IMR-90 (cell line): ENCODE data around the gene DBNDD1. TPM values are rescaled to one million over a fixed set of nuclear protein-coding genes. Genes with fewer than 3 reads are reported as not detected.

ENCODE experiments used
- ATAC-seq: fragments of 200-7000 bp; cut with Tn5 transposase; 2 replicates; pipeline ENCODE4 v1.9.1; 2020; ENCODE audit warnings: low read depth, mild to moderate bottlenecking, moderate library complexity
- BruUV-seq: library from RNA; stranded (reverse); fragments of 400-500 nt; replicated peaks from 2 replicates; lab custom pipeline; 2021; lab: Mats Ljungman, UMichigan
- CTCF ChIA-PET: fragments of 300-600 bp; formaldehyde crosslinking; extraction: SDS; loops from one replicate; lab custom pipeline; 2021; ENCODE audit warnings: antibody characterized with exemption; lab: Yijun Ruan, JAX
- POLR2A ChIA-PET: fragments of 300-600 bp; sonication (Branson Sonifier 250); formaldehyde crosslinking; loops from one replicate; lab custom pipeline; 2022; ENCODE audit warnings: antibody characterized with exemption; ENCODE audit not compliant: unreplicated experiment; lab: Charles Lee
- DNase-seq: peaks from one replicate; pipeline ENCODE4 v3.0.0; 2013
- H2AFZ ChIP-seq: replicated peaks from 2 replicates; pipeline ENCODE3; 2013; ENCODE audit warnings: low read length, mild to moderate bottlenecking; ENCODE audit not compliant: poor library complexity
- H2AK5ac ChIP-seq: 2 replicates; pipeline ENCODE4 v1.6.1; 2013; ENCODE audit warnings: low read depth, low read length, inconsistent platforms
- H2AK9ac ChIP-seq: replicated peaks from 2 replicates; pipeline ENCODE3; 2013; ENCODE audit warnings: mild to moderate bottlenecking, low read depth, low read length, moderate library complexity; ENCODE audit not compliant: poor library complexity
- H2BK120ac ChIP-seq: 2 replicates; pipeline ENCODE4 v1.6.1; 2013; ENCODE audit warnings: low read depth, low read length, inconsistent platforms
- H2BK15ac ChIP-seq: 3 replicates; pipeline ENCODE4 v1.6.1; 2013; ENCODE audit warnings: low read depth, low read length, inconsistent platforms
- H2BK20ac ChIP-seq: 2 replicates; pipeline ENCODE4 v1.6.1; 2013; ENCODE audit warnings: low read depth, mild to moderate bottlenecking, inconsistent platforms, low read length, moderate library complexity
- H2BK5ac ChIP-seq: 2 replicates; pipeline ENCODE4 v1.6.1; 2013; ENCODE audit warnings: mild to moderate bottlenecking, low read depth, low read length, inconsistent platforms; ENCODE audit not compliant: poor library complexity, severe bottlenecking
- H3K14ac ChIP-seq: replicated peaks from 2 replicates; pipeline ENCODE4 v1.6.1; 2013; ENCODE audit warnings: low read depth, low read length, inconsistent platforms
- H3K18ac ChIP-seq: 2 replicates; pipeline ENCODE4 v1.6.1; 2013; ENCODE audit warnings: low read depth, low read length, control low read depth
- H3K23ac ChIP-seq: 2 replicates; pipeline ENCODE4 v1.6.1; 2013; ENCODE audit warnings: low read depth, low read length, inconsistent platforms
- H3K27ac ChIP-seq: 2 replicates; pipeline ENCODE4 v1.5.1; 2013; ENCODE audit warnings: mild to moderate bottlenecking, control low read depth, low read length; ENCODE audit not compliant: insufficient read depth
- H3K27me3 ChIP-seq: 2 replicates; pipeline ENCODE4 v1.6.1; 2013; ENCODE audit warnings: low read length; ENCODE audit not compliant: control insufficient read depth, insufficient read depth
- H3K36me3 ChIP-seq: 2 replicates; pipeline ENCODE4 v1.6.1; 2013; ENCODE audit warnings: low read length, mixed read lengths; ENCODE audit not compliant: control insufficient read depth, insufficient read depth
- H3K4ac ChIP-seq: 2 replicates; pipeline ENCODE4 v1.6.1; 2013; ENCODE audit warnings: low read depth, low read length, inconsistent platforms
- H3K4me1 ChIP-seq: 2 replicates; pipeline ENCODE4 v1.6.1; 2013; ENCODE audit warnings: low read length, mixed read lengths; ENCODE audit not compliant: control insufficient read depth, insufficient read depth
- H3K4me2 ChIP-seq: 2 replicates; pipeline ENCODE4 v1.6.1; 2013; ENCODE audit warnings: low read depth, mild to moderate bottlenecking, control low read depth, low read length, moderate library complexity
- H3K4me3 ChIP-seq: 2 replicates; pipeline ENCODE4 v1.5.1; 2013; ENCODE audit warnings: low read depth, mild to moderate bottlenecking, control low read depth, low read length, moderate library complexity; ENCODE audit not compliant: insufficient read depth
- H3K56ac ChIP-seq: 2 replicates; pipeline ENCODE4 v1.6.1; 2013; ENCODE audit warnings: low read length, inconsistent platforms; ENCODE audit not compliant: insufficient read depth; ENCODE audit errors: extremely low read depth
- H3K79me1 ChIP-seq, 2 experiments: 2 replicates each; pipeline ENCODE4 v1.6.1; 2013; ENCODE audit warnings: low read length in 2 of 2, inconsistent platforms in 1 of 2, low read depth in 1 of 2
- H3K9ac ChIP-seq: 2 replicates; pipeline ENCODE4 v1.6.1; 2013; ENCODE audit warnings: low read depth, low read length, control low read depth
- H3K9me1 ChIP-seq: 2 replicates; pipeline ENCODE4 v1.6.1; 2013; ENCODE audit warnings: low read length, inconsistent platforms; ENCODE audit not compliant: insufficient read depth
- H3K9me3 ChIP-seq: 2 replicates; pipeline ENCODE4 v1.6.1; 2013; ENCODE audit warnings: low read length; ENCODE audit not compliant: control insufficient read depth, insufficient read depth
- H4K20me1 ChIP-seq: 2 replicates; pipeline ENCODE4 v1.6.1; 2013; ENCODE audit warnings: low read length, inconsistent platforms; ENCODE audit not compliant: insufficient read depth
- H4K5ac ChIP-seq: 2 replicates; pipeline ENCODE4 v1.6.1; 2013; ENCODE audit warnings: mild to moderate bottlenecking, low read depth, low read length, control low read depth
- H4K8ac ChIP-seq, 2 experiments: 2 replicates each; pipeline ENCODE4 v1.6.1; 2013; ENCODE audit warnings: low read depth in 2 of 2, low read length in 2 of 2, control low read depth in 1 of 2, inconsistent platforms in 1 of 2
- H4K91ac ChIP-seq: 2 replicates; pipeline ENCODE4 v1.6.1; 2013; ENCODE audit warnings: low read depth, low read length, inconsistent platforms; ENCODE audit not compliant: insufficient read depth
- BHLHE40 ChIP-seq: fragments of 150-350 bp; IDR thresholded peaks from 2 replicates; pipeline ENCODE4 v1.6.1; 2016; ENCODE audit warnings: mild to moderate bottlenecking, low read depth, low read length
- CEBPB ChIP-seq: IDR thresholded peaks from 2 replicates; pipeline ENCODE4 v1.6.1; 2012; ENCODE audit warnings: low read depth, low read length, improper control_type of control experiment
- CHD1 ChIP-seq: IDR thresholded peaks from 2 replicates; pipeline ENCODE4 v1.6.1; 2012; ENCODE audit warnings: low read depth, low read length, improper control_type of control experiment
- FOS ChIP-seq: fragments of 150-350 bp; IDR thresholded peaks from 2 replicates; pipeline ENCODE4 v1.6.1; 2016; ENCODE audit warnings: low read depth, low read length
- MAFK ChIP-seq: IDR thresholded peaks from 2 replicates; pipeline ENCODE4 v1.6.1; 2012; ENCODE audit warnings: low read depth, low read length, improper control_type of control experiment
- MAZ ChIP-seq: IDR thresholded peaks from 2 replicates; pipeline ENCODE4 v1.6.1; 2012; ENCODE audit warnings: low read depth, mild to moderate bottlenecking, low read length, improper control_type of control experiment, moderate library complexity, borderline replicate concordance
- MXI1 ChIP-seq: IDR thresholded peaks from 2 replicates; pipeline ENCODE4 v1.6.1; 2012; ENCODE audit warnings: low read depth, mild to moderate bottlenecking, low read length, moderate library complexity, borderline replicate concordance
- NFE2L2 ChIP-seq: fragments of 150-350 bp; IDR thresholded peaks from 2 replicates; pipeline ENCODE4 v1.6.1; 2016; ENCODE audit warnings: low read depth, mild to moderate bottlenecking, low read length
- POLR2A ChIP-seq: IDR thresholded peaks from 2 replicates; pipeline ENCODE4 v1.6.1; 2012; ENCODE audit warnings: mild to moderate bottlenecking, low read depth, low read length
- RAD21 ChIP-seq: IDR thresholded peaks from 2 replicates; pipeline ENCODE4 v1.6.1; 2012; ENCODE audit warnings: low read length, improper control_type of control experiment
- RCOR1 ChIP-seq: IDR thresholded peaks from 2 replicates; pipeline ENCODE4 v1.6.1; 2012; ENCODE audit warnings: mild to moderate bottlenecking, low read length, improper control_type of control experiment; ENCODE audit not compliant: insufficient replicate concordance
- RFX5 ChIP-seq: IDR thresholded peaks from 2 replicates; pipeline ENCODE4 v1.8.0; 2012; ENCODE audit warnings: low read depth, mild to moderate bottlenecking, low read length, moderate library complexity
- SMC3 ChIP-seq: fragments of 150-350 bp; IDR thresholded peaks from 2 replicates; pipeline ENCODE4 v1.6.1; 2016; ENCODE audit warnings: low read depth, mild to moderate bottlenecking, antibody characterized with exemption, low read length, moderate library complexity
- WGBS, 2 experiments: methylation state at CpG; one replicate each; pipeline versions ENCODE4 v1.1.5 to v1.1.7; 2013; ENCODE audit warnings: missing lambda C conversion rate in 2 of 2; ENCODE audit not compliant: insufficient read length in 1 of 2; ENCODE audit errors: extremely low coverage in 2 of 2; 5-methylcytosine and 5-hydroxymethylcytosine counted together
- dilution Hi-C: fragments of 300-500 bp; cut with HindIII; formaldehyde crosslinking; loops from one replicate; pipeline ENCODE4 v1.14.3; 2018; ENCODE audit warnings: low sequenced_read_pairs; ENCODE audit not compliant: unreplicated experiment
- in situ Hi-C: fragments of 300-500 bp; cut with MboI; formaldehyde crosslinking; loops from 3 replicates; pipeline ENCODE4 v1.14.3; 2019; ENCODE audit warnings: low sequenced_read_pairs, inconsistent platforms, mixed read lengths
- intact Hi-C: fragments of 100-400 bp; cut with micrococcal nuclease; formaldehyde crosslinking; loops from 2 replicates; pipeline ENCODE4 v1.10.0; 2022
- polyA plus RNA-seq, 3 experiments: library from polyadenylated mRNA; depleted of rRNA; stranded (reverse); fragments of >200 nt; gene quantifications; 2 replicates each; pipeline ENCODE4 v1.2.3, GENCODE V29; 2012; ENCODE audit warnings: low replicate concordance in 1 of 3
- total RNA-seq: library from RNA; depleted of rRNA; stranded (reverse); fragments of >200 nt; gene quantifications from 2 replicates; pipeline ENCODE4 v1.2.3, GENCODE V29; 2012
- TF ChIP-seq, protein P1 (sequence below): fragments of 150-350 bp; IDR thresholded peaks from 2 replicates; pipeline ENCODE4 v1.6.1; 2016; ENCODE audit warnings: low read depth, mild to moderate bottlenecking, low read length, moderate library complexity, borderline replicate concordance
- TF ChIP-seq, protein P2 (sequence below): conservative IDR thresholded peaks from 2 replicates; pipeline ENCODE4 v1.5.1; 2012; ENCODE audit warnings: mild to moderate bottlenecking, low read depth, low read length, improper control_type of control experiment
- TF ChIP-seq, protein P3 (sequence below): fragments of 150-350 bp; IDR thresholded peaks from 2 replicates; pipeline ENCODE4 v1.6.1; 2017; ENCODE audit warnings: mild to moderate bottlenecking, antibody characterized with exemption, low read length, low read depth

Gene DBNDD1
- total and polyA plus RNA-seq, 2 of the 4 experiments (the other 2 are of a cell fraction) = 3.4 to 23.0 TPM

DNA sequence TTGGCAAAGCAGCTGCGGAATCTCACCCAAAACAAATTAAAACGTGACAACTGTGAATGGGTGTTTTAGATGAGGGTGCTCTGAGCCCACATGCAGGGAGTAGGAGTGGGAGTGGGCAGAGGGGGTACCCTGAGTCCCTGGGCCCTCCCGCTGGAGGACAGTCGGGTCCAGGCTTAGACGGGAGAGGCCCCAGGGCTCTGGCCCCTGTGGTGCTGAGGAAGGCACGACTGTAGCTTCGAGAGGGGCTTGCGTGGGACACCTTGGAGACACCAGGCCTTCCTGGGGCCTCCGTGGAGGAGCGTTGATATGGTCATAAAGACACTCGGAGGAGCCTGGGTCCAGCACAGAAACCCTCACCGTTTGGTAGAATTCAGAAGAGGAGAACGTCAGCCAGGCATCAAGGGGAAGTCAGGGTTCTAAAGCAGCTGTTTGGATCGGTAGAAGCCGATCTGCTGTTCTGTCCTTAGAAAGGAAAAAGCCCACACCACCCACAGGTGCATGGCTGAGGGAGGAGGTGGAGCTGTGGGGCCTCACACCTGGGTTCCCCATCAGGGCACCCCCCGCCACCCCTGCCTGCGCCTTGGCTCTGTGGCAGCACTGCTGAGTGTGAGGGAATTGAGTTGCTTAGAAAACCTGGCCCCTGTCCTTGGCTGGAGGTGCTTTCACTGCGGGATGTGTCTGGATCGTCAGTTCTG is 18.4 kb downstream of the DBNDD1 start:
- H3K4me2 ChIP-seq = no peak overlapping the region
- no peak overlapping the region for H2AK9ac ChIP-seq
- no peak overlapping the region for H3K23ac ChIP-seq
- no peak overlapping the region for H3K9ac ChIP-seq
- peaks cover 4% of the 10 kb centered on the region for H4K20me1 ChIP-seq
- H2BK20ac ChIP-seq = no peak overlapping the region
- in situ Hi-C loops (no loop called here), dilution Hi-C loops (no loop called here), intact Hi-C loops (no loop called here)
- no peak overlapping the region for H2AK5ac ChIP-seq
- no peak overlapping the region for H2BK5ac ChIP-seq
- H4K8ac ChIP-seq = no peak overlapping the region
- peaks cover 11% of the 10 kb centered on the region; the same call in 1 of the 2 replicates for H3K36me3 ChIP-seq
- ChIA-PET POLR2A (no interaction called here), CTCF (no interaction called here)
- peaks cover 2% of the 10 kb centered on the region for H3K9me3 ChIP-seq
- H3K14ac ChIP-seq = no peak overlapping the region
- H3K4me1 ChIP-seq = no peaks in the 10 kb centered on the region
- H2AFZ ChIP-seq = no peak overlapping the region
- no peak overlapping the region for H3K27ac ChIP-seq
- H3K4me3 ChIP-seq = no peak overlapping the region
- H3K27me3 ChIP-seq = no peaks in the 10 kb centered on the region
- no peak overlapping the region for H3K18ac ChIP-seq
- no peak for DNase-seq
- H2BK15ac ChIP-seq = no peak overlapping the region
- TF ChIP-seq RFX5 = no peak
- no peak for TF ChIP-seq MAFK
- TF ChIP-seq, protein P1, sequence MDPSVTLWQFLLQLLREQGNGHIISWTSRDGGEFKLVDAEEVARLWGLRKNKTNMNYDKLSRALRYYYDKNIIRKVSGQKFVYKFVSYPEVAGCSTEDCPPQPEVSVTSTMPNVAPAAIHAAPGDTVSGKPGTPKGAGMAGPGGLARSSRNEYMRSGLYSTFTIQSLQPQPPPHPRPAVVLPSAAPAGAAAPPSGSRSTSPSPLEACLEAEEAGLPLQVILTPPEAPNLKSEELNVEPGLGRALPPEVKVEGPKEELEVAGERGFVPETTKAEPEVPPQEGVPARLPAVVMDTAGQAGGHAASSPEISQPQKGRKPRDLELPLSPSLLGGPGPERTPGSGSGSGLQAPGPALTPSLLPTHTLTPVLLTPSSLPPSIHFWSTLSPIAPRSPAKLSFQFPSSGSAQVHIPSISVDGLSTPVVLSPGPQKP = no peak
- no peak for TF ChIP-seq RAD21
- TF ChIP-seq BHLHE40 = no peak
- no peak for TF ChIP-seq CHD1
- no peak for TF ChIP-seq NFE2L2
- TF ChIP-seq MAZ = no peak
- no peak for TF ChIP-seq POLR2A
- no peak for TF ChIP-seq SMC3
- no peak for TF ChIP-seq MXI1
- TF ChIP-seq, protein P2, sequence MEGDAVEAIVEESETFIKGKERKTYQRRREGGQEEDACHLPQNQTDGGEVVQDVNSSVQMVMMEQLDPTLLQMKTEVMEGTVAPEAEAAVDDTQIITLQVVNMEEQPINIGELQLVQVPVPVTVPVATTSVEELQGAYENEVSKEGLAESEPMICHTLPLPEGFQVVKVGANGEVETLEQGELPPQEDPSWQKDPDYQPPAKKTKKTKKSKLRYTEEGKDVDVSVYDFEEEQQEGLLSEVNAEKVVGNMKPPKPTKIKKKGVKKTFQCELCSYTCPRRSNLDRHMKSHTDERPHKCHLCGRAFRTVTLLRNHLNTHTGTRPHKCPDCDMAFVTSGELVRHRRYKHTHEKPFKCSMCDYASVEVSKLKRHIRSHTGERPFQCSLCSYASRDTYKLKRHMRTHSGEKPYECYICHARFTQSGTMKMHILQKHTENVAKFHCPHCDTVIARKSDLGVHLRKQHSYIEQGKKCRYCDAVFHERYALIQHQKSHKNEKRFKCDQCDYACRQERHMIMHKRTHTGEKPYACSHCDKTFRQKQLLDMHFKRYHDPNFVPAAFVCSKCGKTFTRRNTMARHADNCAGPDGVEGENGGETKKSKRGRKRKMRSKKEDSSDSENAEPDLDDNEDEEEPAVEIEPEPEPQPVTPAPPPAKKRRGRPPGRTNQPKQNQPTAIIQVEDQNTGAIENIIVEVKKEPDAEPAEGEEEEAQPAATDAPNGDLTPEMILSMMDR = no peak
- TF ChIP-seq CEBPB = no peak
- TF ChIP-seq FOS = no peak
- TF ChIP-seq, protein P3, sequence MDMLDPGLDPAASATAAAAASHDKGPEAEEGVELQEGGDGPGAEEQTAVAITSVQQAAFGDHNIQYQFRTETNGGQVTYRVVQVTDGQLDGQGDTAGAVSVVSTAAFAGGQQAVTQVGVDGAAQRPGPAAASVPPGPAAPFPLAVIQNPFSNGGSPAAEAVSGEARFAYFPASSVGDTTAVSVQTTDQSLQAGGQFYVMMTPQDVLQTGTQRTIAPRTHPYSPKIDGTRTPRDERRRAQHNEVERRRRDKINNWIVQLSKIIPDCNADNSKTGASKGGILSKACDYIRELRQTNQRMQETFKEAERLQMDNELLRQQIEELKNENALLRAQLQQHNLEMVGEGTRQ = no peak
- no peak for TF ChIP-seq RCOR1
- 0 out of 2 replicates have a peak, but pooled peaks cover 4% of the 10 kb centered on the region for H3K9me1 ChIP-seq
- whole genome bisulfite sequencing, 2 experiments = 80% methylated on average over 10 of the region's 19 CpGs; no CpG with 5 or more reads in 1 of the 2 experiments
- BruUV-seq = no TSS peak
- H4K91ac ChIP-seq = no peak overlapping the region
- H4K5ac ChIP-seq = no peak overlapping the region
- H3K56ac ChIP-seq = no peak overlapping the region
- no peak overlapping the region for H3K4ac ChIP-seq
- no peak overlapping the region for H2BK120ac ChIP-seq
- H3K79me1 ChIP-seq = peaks cover 4 to 13% of the 10 kb centered on the region in 2 experiments; a peak in 3 of 4 replicates
- no peak for ATAC-seq
